Neural progenitor cell (in vitro differentiated cells): ENCODE data around the gene MAPK9. TPM values are rescaled to one million over a fixed set of nuclear protein-coding genes. Genes with fewer than 3 reads are reported as not detected.

Experiments
- DNase-seq: peaks from one replicate; pipeline ENCODE4 v3.0.0-alpha.2; 2016; ENCODE audit warnings: low spot score
- H2AFZ ChIP-seq: fragments of 200-600 bp; sonication (generic); replicated peaks from 2 replicates; pipeline ENCODE4 v1.6.1; 2016; ENCODE audit warnings: antibody characterized with exemption
- H3F3A ChIP-seq: fragments of 200-600 bp; sonication (generic); 2 replicates; pipeline ENCODE4 v1.6.1; 2016; ENCODE audit warnings: antibody characterized with exemption, low read depth
- H3K27ac ChIP-seq: fragments of 200-600 bp; sonication (generic); 2 replicates; pipeline ENCODE4 v1.5.1; 2016; ENCODE audit warnings: mild to moderate bottlenecking
- H3K27me3 ChIP-seq: fragments of 200-600 bp; sonication (generic); 2 replicates; pipeline ENCODE4 v1.6.1; 2016; ENCODE audit warnings: mild to moderate bottlenecking, moderate library complexity
- H3K36me3 ChIP-seq: fragments of 200-600 bp; sonication (generic); 2 replicates; pipeline ENCODE4 v1.5.1; 2016
- H3K4me1 ChIP-seq: fragments of 200-600 bp; sonication (generic); 2 replicates; pipeline ENCODE4 v1.6.1; 2016; ENCODE audit warnings: mixed run types
- H3K4me2 ChIP-seq: fragments of 200-600 bp; sonication (generic); 2 replicates; pipeline ENCODE4 v1.6.1; 2016
- H3K4me3 ChIP-seq: fragments of 200-600 bp; sonication (generic); 2 replicates; pipeline ENCODE4 v1.5.1; 2016
- H3K79me2 ChIP-seq: fragments of 200-600 bp; sonication (generic); 2 replicates; pipeline ENCODE4 v1.6.1; 2016; ENCODE audit warnings: low read depth
- H3K9ac ChIP-seq: fragments of 200-600 bp; sonication (generic); 2 replicates; pipeline ENCODE4 v1.6.1; 2016
- H3K9me3 ChIP-seq: fragments of 200-600 bp; sonication (generic); 2 replicates; pipeline ENCODE4 v1.5.1; 2016; ENCODE audit warnings: low read depth
- H4K20me1 ChIP-seq: fragments of 200-600 bp; sonication (generic); 2 replicates; pipeline ENCODE4 v1.6.1; 2016; ENCODE audit warnings: low read depth
- H3K27ac Mint-ChIP-seq: 3 replicates; pipeline ENCODE4 v1.8.0; 2021; ENCODE audit warnings: mixed read lengths
- H3K27me3 Mint-ChIP-seq: 2 replicates; pipeline ENCODE4 v1.8.0; 2022; ENCODE audit warnings: low read depth, mild to moderate bottlenecking, inconsistent platforms, moderate library complexity, mixed read lengths; ENCODE audit not compliant: insufficient read depth
- H3K36me3 Mint-ChIP-seq: 3 replicates; pipeline ENCODE4 v1.8.0; 2021; ENCODE audit warnings: mixed read lengths
- H3K4me1 Mint-ChIP-seq: 3 replicates; pipeline ENCODE4 v1.8.0; 2021; ENCODE audit warnings: mixed read lengths
- H3K4me3 Mint-ChIP-seq: 3 replicates; pipeline ENCODE4 v1.8.0; 2021; ENCODE audit warnings: mild to moderate bottlenecking, moderate library complexity, mixed read lengths
- H3K9me3 Mint-ChIP-seq: 3 replicates; pipeline ENCODE4 v1.8.0; 2020; ENCODE audit warnings: mixed read lengths
- CTCF ChIP-seq: fragments of 200-600 bp; sonication (generic); IDR thresholded peaks from 2 replicates; pipeline ENCODE4 v1.5.1; 2017; ENCODE audit warnings: antibody characterized with exemption, mild to moderate bottlenecking
- EZH2 ChIP-seq: fragments of 200-600 bp; sonication (generic); IDR thresholded peaks from 2 replicates; pipeline ENCODE4 v1.6.1; 2017; ENCODE audit warnings: antibody characterized with exemption, mild to moderate bottlenecking, moderate library complexity
- EZH2phosphoT487 ChIP-seq: fragments of 200-600 bp; sonication (generic); IDR thresholded peaks from 2 replicates; pipeline ENCODE4 v1.6.1; 2017; ENCODE audit warnings: antibody characterized with exemption
- total RNA-seq: library from RNA; depleted of rRNA; stranded (reverse); fragments of >200 nt; gene quantifications from 2 replicates; pipeline ENCODE4 v1.2.3, GENCODE V29; 2015; ENCODE audit warnings: low replicate concordance

Gene MAPK9
- total RNA-seq, 1 donor from 2014 or later = 40.6 TPM

DNA sequence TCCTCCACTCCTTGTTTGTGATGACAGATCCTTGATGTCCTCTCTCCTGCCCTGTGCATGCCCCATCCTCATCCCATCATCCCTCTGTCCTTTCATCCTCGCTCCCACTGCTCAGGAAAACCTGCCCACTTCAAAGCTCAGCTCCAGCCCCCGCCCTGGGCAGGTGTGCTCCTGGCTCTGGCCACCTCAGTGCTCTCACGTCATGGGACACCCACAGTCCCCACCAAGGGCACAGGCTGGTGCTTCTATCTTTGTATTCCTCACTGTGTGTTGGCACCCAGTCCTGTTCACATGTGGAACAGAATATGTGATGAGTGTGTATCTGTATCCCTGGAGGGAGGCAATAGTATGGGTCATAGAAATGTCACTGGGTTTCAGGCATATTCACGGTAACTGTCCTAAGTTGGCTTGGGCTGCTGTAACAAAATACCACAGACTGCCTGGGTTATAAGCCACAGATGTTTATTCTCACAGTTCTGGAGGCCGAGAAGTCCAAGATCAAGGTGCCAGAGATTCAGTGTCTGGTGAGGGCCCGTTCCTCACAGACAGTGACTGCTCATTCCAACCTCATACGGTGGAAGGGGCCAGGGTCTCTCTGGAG, 47.8 kb upstream of the MAPK9 start:
- Histone ChIP-seq H3K27ac (no peak overlapping the region), H3K9ac (no peak overlapping the region), H3K36me3 (no peaks in the 10 kb centered on the region), H3K27me3 (no peaks in the 10 kb centered on the region), H2AFZ (no peak overlapping the region), H3K9me3 (no peaks in the 10 kb centered on the region), H3K79me2 (peaks cover 22% of the 10 kb centered on the region), H3F3A (peaks cover 15% of the 10 kb centered on the region), H3K4me1 (peaks cover 14% of the 10 kb centered on the region), H3K4me3 (no peak overlapping the region), H3K4me2 (no peak overlapping the region), H4K20me1 (peaks cover 15% of the 10 kb centered on the region)
- Mint-ChIP-seq H3K27ac (peak overlapping the region; percentile 61), H3K27me3 (peaks cover 9% of the 10 kb centered on the region), H3K4me3 (no peak overlapping the region), H3K9me3 (peaks cover 3% of the 10 kb centered on the region), H3K36me3 (peaks cover 14% of the 10 kb centered on the region), H3K4me1 (peaks cover 27% of the 10 kb centered on the region)
- DNase-seq = no peak
- no peak for TF ChIP-seq EZH2phosphoT487
- TF ChIP-seq CTCF = no peak
- TF ChIP-seq EZH2 = no peak

- Histone ChIP-seq H4K20me1 (peaks cover 3% of the 10 kb centered on the region), H3K4me1 (peaks cover 3% of the 10 kb centered on the region), H3K4me3 (no peak overlapping the region), H3K27me3 (no peaks in the 10 kb centered on the region), H2AFZ (no peak overlapping the region), H3K36me3 (no peaks in the 10 kb centered on the region), H3K9me3 (no peaks in the 10 kb centered on the region), H3K79me2 (peaks cover 22% of the 10 kb centered on the region), H3K9ac (no peak overlapping the region), H3K27ac (no peak overlapping the region), H3K4me2 (no peak overlapping the region), H3F3A (peaks cover 3% of the 10 kb centered on the region)
- Mint-ChIP-seq H3K9me3 (peaks cover 3% of the 10 kb centered on the region), H3K4me1 (peaks cover 22% of the 10 kb centered on the region), H3K27me3 (peaks cover 9% of the 10 kb centered on the region), H3K4me3 (no peak overlapping the region), H3K27ac (no peak overlapping the region), H3K36me3 (peaks cover 26% of the 10 kb centered on the region)
- DNase-seq = no peak
- TF ChIP-seq EZH2 (no peak), EZH2phosphoT487 (no peak), CTCF (no peak)
Measured at GRCh38 chr5:180338001-180338707, 46.3 kb upstream of the MAPK9 start.

DNA sequence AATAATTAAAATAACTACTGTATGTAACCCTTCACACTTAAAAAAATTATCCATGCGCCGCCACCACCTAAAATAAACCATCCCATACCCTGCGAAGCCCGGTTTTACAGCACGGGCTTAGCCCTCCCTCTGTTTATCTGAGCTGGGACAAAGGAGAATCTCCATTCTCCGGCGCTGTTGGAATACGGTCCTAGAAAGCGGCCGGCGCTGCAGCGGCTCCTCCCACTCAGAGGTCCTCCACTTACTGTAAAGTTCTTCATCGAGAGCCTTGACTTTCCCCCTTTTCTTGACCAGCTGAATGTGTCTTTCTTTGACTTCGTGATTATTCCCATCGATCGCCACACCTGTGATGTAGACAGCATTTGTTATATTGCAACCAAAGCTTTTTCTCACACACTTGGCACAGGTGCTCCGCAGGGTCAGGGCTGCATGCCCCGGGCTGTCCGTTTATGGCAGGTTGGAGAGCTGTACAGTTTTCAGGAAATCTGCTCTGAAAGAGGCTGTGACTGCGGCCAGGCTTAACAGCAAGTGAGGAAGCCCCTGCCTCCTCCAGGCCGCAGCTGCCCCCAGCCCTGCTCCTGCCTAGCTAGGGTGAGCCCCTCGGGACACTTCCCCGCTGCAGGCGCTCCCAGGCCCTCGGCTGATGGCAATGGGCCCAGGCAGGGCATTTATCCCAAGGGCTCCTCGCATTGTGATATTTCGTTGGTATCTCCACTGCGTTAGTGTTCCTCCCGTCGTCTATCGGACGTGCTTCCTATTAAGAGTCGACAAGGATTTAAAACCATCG, 44.5 kb upstream of the MAPK9 start:
- peaks cover 7% of the 10 kb centered on the region for H3K27me3 Mint-ChIP-seq
- H3K4me1 Mint-ChIP-seq = peaks cover 17% of the 10 kb centered on the region
- H3F3A ChIP-seq = peaks cover 17% of the 10 kb centered on the region
- no peaks in the 10 kb centered on the region for H4K20me1 ChIP-seq
- peaks cover 8% of the 10 kb centered on the region for H3K79me2 ChIP-seq
- TF ChIP-seq CTCF (no peak), EZH2 (no peak), EZH2phosphoT487 (no peak)
- DNase-seq = no peak
- peaks cover 26% of the 10 kb centered on the region for H3K36me3 Mint-ChIP-seq
- no peak overlapping the region for H3K4me3 ChIP-seq
- no peak overlapping the region for H3K9ac ChIP-seq
- H3K9me3 Mint-ChIP-seq = peaks cover 3% of the 10 kb centered on the region
- H3K9me3 ChIP-seq = no peaks in the 10 kb centered on the region
- no peaks in the 10 kb centered on the region for H3K36me3 ChIP-seq
- H3K27me3 ChIP-seq = no peaks in the 10 kb centered on the region
- H2AFZ ChIP-seq = no peak overlapping the region
- H3K27ac ChIP-seq = no peak overlapping the region
- H3K27ac Mint-ChIP-seq = no peak overlapping the region
- H3K4me1 ChIP-seq = peaks cover 12% of the 10 kb centered on the region
- H3K4me2 ChIP-seq = no peak overlapping the region
- no peak overlapping the region for H3K4me3 Mint-ChIP-seq
